Measurements from ENCODE around the gene ATP12A. TPM values are rescaled to one million over a fixed set of nuclear protein-coding genes. Genes with fewer than 3 reads are reported as not detected.

The ATP12A gene
- total RNA-seq, 4 donors from 2014 or later: not detected

GRCh38 chr13:24744247-24744646 lies 64.0 kb downstream of the ATP12A start:
- TF ChIP-seq, protein P1, sequence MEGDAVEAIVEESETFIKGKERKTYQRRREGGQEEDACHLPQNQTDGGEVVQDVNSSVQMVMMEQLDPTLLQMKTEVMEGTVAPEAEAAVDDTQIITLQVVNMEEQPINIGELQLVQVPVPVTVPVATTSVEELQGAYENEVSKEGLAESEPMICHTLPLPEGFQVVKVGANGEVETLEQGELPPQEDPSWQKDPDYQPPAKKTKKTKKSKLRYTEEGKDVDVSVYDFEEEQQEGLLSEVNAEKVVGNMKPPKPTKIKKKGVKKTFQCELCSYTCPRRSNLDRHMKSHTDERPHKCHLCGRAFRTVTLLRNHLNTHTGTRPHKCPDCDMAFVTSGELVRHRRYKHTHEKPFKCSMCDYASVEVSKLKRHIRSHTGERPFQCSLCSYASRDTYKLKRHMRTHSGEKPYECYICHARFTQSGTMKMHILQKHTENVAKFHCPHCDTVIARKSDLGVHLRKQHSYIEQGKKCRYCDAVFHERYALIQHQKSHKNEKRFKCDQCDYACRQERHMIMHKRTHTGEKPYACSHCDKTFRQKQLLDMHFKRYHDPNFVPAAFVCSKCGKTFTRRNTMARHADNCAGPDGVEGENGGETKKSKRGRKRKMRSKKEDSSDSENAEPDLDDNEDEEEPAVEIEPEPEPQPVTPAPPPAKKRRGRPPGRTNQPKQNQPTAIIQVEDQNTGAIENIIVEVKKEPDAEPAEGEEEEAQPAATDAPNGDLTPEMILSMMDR (IDR thresholded peaks at IDR 0.05; ENCODE audit: low read depth): no peak

DNA sequence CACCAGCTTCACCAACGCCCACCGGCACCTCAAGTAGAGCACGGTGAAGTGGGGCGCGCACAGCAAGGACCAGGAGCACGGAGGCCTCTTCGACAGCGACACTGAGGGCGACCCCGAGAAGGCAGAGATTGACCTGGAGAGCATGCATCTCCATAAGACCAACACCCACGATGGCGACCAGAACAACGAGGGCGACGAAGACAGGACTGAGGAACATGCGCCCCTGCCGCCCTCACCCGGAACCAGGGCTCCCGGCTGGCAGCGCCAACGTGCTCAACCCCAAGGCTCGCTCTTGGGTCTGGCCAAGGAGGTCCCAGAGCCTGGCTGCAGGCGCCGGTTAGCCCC lies 65.3 kb downstream of the ATP12A start:
- TF ChIP-seq, protein P1 (IDR thresholded peaks at IDR 0.05; ENCODE audit: low read depth): no peak

DNA sequence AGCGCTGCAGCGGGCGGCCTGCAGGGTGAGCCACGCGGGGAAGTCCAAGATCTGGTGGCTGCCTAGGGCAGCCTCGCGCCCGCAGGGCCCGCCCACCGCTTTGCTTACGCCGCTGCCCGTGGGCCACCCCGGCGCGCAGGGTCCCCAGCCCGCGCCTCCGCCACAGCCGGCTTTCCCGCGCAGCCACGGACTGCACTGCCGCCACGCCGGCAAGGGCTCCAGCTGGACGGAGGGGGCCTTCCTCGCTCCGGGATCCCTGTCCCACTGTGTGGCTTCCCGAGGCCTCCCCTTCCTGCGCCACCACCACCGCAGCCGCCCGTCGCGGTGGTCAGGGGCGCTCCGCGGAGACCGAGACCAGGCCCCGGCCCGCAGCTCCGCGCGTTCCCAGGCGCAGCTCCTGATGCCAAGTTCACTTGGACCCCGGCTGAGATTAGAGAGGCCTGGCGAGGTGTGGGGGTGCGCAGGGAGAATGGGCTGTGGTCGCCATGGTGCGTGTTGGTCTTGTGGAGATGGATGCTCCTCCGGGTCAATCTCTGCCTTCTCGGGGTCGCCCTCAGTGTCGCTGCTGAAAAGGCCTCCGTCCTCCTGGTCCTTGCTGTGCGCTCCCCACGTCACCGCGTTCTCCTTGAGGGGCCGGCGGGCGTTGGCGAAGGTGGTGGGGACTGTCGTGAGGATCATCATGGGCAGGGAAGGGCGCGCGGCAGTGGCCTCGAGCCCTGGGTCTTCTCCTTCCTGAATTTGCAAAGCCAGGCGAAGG lies 65.8 kb downstream of the ATP12A start:
- TF ChIP-seq, protein P1 (IDR thresholded peaks at IDR 0.05; ENCODE audit: low read depth): no peak

- TF ChIP-seq, protein P1 (IDR thresholded peaks at IDR 0.05; ENCODE audit: low read depth): no peak
Measured at GRCh38 chr13:24746618-24747247, 66.5 kb downstream of the ATP12A start.

- TF ChIP-seq, protein P1 (IDR thresholded peaks at IDR 0.05; ENCODE audit: low read depth): no peak
Measured at GRCh38 chr13:24747248-24748060, 67.2 kb downstream of the ATP12A start.

DNA sequence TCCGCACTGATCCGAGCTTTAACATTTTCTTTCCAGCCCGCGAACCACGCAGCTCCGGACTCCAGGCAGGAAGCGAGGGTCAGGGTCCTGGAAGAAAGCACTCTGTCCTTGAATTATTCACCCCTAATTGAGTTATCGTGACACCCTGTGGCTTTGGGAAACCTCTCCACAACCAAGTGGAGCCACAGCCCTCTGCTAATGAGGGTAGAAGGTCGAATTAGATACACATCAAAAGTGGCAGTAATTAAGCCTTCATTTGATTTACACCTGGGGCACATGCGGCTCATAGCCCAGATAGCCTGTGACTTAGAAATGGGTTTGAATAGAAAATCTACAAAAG lies 67.8 kb downstream of the ATP12A start:
- TF ChIP-seq, protein P1 (IDR thresholded peaks at IDR 0.05; ENCODE audit: low read depth): no peak

GRCh38 chr13:24759197-24759596 lies 79.0 kb downstream of the ATP12A start:
- TF ChIP-seq, protein P1 (IDR thresholded peaks at IDR 0.05; ENCODE audit: low read depth): no peak

All from subcutaneous adipose tissue (tissue), 4 donors.